Bone marrow (tissue), 2 donors: ENCODE data around the gene MFSD1.

Experiments
- DNase-seq, 2 donors: peaks; one replicate each; lab custom pipeline; 2025; lab: John Stamatoyannopoulos, UW

The MFSD1 gene

DNA sequence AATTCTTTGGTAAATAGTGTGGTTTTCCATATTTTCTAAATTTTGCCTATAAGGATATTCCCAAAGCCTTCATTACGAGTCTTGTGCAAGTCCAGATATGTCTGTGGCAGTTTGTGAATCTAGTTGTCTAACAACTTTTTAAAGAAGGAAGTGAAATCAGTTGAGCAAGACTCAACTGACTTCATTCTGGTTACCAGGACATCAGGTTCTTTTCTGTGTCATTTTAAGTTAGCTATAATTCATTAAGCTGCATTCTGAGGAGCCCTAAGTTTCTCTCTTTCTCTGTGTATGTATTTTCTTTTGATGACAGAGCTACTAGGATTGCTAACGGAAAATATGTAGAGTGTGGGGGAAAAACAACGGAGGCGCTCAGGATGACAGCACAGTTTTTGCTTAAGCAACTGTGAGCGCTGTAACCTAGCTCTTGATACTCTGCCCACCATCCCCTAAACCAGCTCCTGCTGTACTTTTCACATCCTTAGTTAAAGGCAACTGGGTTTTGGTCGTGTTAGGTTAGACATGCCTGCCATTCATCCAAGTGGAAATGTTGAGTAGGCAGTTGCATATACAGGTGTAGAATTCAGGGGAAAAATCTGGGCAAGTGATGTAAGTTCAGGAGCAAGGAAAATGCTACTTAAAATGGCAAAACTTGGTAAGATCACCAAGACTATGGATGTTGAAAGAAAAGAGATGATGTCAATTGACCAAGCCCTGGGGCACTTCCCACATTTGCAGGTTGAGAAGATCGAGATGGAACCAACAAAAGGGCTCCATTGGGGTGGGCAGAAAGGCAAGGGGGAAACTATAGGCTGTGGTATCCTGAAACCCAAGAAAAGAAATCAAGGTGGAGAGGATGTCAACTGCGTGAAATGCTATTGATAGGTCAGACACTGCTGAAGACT, 9.2 kb downstream of the MFSD1 start:
- DNase-seq, result no peak

DNA sequence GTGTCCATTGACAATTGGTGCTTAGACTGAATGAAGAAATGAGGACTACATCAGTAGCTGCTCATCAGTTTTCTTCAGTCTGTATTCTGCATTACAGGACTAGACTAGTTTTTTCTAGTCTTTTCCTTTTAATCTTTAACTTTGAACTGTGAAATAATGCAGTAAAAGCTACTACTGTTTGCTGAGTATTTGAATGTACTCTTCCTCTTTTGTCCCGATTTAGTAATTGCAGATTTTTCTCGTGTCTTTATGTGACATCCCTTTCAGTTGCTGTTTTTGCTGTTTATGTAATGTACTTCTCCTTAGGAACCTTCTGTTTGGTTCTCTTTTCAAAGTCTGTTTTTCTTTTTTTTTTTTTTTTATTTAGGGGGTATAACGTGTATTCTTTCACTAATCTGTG, 17.4 kb downstream of the MFSD1 start:
- no peak for DNase-seq

DNA sequence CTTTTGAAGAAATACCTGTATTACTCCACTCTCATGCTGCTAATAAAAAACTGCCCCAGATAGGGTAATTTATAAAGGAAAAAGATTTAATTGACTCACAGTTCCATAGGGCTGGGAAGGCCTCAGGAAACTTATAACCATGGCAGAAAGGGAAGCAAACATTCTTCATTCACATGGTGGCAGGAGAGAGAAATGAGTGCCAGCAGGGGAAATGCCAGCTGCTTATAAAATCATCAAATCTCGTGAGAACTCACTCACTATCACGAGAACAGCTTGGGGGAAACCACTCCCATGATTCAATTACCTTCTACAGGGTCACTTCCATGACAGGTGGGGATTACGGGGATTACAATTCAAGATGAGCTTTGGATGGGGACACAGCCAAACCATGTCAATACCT, 18.7 kb downstream of the MFSD1 start:
- no peak for DNase-seq

DNA sequence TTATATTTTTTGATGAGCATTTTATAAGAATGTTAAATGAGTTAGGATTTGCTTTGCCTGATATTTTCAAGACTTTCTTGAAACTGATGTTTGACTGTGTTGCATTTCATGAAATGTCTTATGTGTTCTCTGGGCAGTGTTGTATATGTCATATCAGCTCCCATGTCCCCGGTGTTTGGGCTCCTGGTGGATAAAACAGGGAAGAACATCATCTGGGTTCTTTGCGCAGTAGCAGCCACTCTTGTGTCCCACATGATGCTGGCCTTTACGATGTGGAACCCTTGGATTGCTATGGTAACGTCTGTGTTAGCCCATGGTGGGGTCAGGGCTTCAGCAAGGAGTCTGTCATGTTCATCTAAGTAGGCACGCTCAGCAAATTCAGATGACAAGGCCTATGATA, 20.0 kb downstream of the MFSD1 start:
- DNase-seq, result no peak

DNA sequence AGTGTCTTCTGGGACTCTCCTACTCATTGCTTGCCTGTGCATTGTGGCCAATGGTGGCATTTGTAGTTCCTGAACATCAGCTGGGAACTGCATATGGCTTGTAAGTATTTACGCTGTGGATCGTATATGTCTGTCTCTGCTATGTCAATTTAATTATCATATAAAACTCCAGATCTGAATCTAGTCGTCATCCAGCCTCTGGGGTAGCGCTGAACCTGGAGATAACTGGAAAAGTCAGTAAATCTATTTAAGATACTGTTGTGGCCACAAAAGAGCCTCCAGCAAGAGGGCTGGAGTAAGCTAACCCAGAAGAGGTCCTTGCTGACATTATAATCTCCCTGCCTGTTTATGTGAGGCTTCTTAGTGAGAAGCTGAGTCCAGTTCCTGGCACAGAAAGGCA, 21.6 kb downstream of the MFSD1 start:
- DNase-seq, result no peak

DNA sequence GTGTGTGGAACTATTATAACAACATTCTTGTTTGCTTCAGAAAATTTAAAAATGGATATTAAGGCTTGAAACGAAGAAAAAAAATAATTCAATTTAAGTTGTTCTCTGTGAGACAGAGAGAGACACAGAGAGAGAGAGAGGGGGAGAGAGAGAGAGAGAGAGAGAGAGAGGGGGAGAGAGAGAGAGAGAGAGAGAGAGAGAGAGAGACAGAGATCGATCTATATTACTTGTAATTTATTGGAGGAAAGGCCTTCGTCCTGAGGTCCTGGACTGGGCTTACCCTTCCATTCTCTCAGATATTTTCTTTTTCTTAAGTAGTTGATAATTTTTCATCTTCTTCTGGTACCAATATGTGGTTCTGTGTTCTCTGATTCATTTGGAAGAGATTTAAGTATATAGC, 25.9 kb downstream of the MFSD1 start:
- no peak for DNase-seq

DNA sequence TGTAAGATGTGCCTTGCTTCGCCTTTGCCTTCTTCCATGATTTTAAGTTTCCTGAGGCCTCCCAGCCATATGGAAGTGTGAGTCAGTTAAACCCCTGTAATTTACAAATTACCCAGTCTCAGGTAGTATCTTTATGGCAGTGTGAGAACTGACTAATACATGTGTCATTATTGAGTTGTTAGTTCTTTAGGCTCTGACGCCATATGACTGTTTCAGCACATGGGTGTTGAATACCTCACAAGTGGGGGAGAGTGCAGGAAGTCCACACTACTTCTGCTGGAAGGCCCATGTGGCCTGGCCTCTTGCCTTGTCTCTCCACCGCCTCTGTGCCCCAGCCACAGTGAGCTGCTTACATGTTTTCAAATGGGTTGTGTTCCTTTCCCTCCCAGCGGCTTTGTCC, 28.5 kb downstream of the MFSD1 start:
- no peak for DNase-seq

DNA sequence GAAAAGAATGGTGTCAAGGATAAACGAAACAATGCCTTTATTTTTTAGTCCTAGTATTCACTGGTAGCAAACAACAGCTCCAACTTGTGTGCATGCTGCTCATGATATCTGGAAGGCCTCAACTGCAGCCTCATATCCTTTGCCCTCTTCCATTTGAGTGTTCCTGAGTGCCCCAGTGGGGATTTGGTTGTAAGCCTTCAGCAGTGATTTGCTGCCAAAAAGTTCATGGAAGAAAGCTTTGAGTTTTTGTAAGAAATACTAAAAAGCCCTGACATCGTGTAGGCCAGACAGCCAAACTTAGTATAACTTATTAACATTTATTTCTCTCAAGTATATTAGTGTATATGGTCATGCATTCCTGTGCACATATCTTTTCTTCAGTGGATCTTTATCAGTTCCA, 30.0 kb downstream of the MFSD1 start:
- no peak for DNase-seq

DNA sequence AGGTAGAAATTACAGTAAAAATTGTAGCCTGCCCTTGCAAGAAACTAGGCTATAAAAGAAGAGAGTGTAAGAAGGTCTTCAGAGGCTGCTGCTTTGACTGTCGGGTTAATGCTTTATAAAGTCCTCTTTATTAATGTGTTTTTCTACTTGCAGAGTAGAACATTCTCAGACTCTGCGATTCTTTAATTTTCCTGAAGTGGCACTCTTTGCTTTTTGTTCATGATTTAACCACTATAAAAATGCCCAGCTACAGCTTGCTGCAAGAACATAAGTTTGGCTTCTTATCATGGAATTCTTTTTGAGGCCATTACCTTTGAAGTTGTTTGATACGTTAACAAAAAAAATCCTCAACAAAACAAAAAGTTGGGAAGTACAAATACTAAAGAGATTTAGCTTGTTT, 33.8 kb downstream of the MFSD1 start:
- DNase-seq, result no peak

DNA sequence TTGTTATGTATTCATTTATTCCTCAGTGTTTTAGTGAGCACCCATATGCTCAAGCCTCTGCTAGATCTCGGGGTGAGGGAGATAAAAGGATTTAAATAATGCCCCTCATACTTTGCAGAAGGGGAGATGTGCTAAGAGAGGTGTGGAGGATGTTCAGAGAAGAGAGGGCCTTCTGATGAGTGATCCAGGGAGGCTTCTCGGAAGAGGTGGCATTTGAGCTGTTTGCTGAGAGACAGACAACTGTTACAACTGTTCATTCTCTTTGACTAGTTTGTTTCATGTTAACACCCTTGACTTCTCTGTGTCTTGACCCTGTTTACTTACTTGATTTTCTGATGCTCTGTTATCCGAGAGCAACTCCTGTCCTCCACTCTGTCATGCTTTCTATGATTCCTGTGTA, 34.5 kb downstream of the MFSD1 start:
- DNase-seq, result no peak

DNA sequence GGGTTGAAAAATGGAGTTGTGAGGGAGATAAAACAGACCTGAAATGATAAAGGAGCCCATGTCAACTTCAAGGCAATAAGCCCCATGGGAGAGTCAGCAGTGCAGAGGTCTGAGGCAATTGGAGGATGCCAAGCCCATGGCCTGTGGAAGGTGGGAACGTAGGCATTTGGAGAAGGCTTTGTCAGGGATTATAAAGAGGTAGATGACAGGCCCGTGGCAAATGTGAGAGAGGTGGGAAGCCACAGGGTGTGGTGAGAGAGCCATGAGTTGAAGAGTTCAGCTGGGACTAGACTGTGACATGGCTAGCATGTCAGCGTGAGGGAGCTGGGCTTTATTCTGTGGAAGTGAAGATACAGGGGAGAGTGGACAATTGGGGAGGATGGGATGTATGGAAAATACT, 35.4 kb downstream of the MFSD1 start:
- no peak for DNase-seq

DNA sequence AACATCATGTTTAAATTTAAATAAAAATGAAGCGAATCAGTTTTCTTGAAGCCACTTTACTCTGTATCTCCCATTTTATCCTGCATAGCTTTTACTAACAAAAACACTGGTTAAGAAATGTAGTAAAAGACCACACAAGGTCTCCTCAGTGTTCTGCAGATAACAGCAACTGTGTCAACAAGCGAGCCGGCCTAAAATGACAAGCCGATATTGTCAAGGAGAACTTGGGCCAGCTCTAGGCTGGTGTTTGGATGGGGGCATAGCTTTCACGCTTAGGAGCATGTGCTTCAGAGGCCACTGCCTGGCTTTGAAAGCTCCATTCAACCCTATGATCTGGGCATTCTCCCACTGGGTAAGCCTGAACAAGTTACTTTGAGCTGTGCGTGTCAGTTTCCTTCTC, 38.1 kb downstream of the MFSD1 start:
- no peak for DNase-seq

DNA sequence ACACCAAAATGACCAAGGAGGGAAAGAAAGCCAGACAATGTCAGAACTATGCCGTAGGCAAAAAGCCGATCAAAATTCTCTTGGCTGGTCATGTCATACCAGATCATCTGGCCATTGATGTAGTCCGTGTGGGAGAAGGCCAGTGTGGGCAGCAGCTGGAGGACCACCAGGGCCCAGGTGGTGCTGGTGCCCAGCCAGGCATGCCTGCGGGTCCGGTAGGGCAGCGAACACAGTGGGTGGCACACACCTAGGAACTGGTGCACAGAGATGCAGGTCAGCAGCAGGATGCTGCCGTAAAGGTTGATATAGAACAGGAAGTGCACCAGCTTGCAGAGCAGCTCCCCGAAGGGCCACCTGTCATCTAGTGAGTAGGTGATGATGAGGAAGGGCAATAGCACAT, 39.5 kb downstream of the MFSD1 start:
- no peak for DNase-seq

DNA sequence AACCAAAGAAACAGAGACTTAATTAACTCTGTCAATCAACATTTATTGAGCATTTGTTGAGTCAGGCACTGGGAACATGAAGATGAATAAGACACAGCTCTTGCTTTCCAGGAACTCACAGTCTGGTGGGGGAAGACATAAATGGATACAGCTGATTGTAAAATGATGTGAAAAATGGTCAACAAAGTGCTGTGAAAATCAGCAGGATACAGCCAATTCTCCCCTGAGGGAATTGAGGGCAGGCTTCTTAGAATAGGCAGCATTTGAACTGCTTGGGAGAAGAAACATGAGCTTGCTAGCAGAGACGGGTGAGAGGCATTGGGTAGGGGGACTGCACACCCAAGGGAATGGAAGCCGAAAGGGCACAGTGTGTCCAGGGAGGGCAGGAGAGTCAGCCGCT, 41.1 kb downstream of the MFSD1 start:
- DNase-seq, result no peak

DNA sequence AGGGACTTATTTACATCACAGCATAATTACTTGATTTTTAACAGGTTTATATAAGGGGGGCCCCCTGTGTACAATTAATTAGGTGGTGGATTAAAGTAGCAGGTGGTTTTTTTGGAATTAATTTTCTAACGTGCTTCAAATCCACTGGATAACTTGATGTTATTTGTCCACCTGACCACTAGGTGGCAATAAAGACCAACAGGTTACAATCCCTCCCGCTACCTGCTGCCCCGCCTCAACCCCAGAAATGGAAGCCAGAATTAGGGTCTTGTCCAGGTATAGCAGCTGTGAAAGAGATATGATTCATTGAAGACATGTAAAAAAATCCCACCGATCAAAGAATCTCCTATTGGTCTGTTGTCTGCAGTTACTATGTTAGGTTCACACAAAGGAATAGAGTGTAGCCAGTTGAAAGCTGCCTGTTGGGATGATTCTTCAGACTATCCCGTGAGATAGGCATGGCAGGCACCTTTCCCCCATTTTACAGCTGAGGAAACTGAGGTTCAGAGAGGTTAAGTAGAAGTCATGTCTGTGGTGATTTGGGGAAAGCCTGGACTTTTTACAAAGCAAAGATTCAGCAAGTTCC, 44.0 kb downstream of the MFSD1 start:
- DNase-seq, result peak in 1 of 2 donors; percentile 12

DNA sequence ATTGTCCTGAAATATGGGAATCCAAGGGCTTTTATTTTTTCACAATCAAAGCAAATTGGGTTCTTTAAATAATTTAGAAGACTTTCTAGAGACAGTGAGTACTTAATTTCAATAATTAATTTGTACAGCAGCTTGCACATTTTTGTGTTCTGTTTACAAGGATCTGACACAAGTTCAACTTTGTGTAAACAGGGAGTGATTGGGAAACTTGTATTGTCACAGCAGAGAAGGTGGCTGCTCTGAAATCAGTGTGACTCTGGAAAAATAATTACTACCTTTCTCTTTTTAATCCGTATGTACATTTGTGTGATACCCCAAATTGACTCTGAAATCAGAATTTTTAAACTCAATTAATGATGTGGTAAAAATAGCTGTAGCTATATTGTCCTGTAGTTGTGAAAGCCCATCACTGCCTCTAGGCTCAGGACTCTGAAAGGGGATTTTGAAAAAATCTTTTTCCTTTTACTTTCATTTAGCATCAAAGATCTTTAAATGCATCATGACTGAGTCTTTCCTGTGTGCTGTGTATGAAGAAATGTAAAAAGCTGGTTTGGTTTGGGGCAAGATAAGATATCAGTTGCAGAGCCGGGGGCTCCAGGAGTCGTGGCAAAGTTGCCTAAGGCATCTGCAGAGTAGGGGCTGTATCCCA, 45.1 kb downstream of the MFSD1 start:
- DNase-seq, result no peak

DNA sequence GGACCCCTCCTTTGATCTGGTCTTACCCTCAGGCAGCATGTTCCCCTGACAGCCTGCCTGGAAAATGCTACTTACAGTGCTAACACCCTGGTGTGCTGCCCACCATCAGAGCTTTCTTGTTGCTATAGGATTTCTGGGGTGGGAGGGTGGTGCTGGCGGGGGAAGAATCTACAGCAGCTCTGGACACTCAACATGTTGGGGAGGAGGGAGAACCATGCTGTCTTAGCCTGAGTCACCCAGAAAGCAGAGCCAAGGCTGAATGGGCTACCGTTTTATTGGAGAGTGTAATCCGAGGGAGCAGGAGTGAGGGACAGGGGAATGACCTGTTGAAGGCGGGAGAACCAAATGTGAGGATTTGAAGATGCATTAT, 45.6 kb downstream of the MFSD1 start:
- no peak for DNase-seq

DNA sequence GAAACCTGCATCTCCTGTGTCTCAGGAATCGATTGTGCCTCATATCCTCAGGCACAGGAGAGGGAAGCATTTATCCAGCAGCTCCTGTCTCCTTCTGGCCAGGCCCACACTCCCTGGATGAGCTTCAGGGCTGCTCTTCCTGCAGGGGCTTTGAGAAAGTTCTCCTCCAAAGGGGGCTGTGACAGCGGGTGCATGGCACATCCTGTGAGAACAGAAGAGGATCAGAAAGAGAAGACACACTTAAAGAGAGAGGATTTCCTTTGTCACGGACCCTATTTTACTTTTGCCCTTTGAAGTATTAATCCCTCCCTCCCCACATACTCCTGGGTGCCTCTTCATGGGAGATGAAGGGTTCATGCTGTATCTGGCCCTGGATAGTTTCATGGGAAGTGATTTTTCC, 46.0 kb downstream of the MFSD1 start:
- no peak for DNase-seq

DNA sequence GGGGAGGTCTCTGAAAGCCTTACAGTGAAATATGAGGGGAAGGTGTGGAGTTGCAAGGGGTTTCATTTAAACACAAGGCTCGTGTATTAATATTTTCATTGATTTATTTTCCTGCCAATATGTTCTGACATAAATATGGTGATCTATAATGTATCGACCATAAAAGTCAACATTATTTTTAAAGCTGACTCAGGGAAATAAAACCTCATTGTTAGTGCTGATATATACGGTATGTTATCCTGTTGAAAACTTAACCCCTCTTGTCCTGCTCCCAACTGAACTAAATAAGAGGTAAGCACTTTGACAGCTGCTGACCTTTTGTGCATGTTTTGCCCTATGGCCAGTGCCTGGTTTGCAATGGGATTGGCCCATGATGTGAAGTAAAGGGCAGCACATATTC, 47.9 kb downstream of the MFSD1 start:
- DNase-seq, result no peak

DNA sequence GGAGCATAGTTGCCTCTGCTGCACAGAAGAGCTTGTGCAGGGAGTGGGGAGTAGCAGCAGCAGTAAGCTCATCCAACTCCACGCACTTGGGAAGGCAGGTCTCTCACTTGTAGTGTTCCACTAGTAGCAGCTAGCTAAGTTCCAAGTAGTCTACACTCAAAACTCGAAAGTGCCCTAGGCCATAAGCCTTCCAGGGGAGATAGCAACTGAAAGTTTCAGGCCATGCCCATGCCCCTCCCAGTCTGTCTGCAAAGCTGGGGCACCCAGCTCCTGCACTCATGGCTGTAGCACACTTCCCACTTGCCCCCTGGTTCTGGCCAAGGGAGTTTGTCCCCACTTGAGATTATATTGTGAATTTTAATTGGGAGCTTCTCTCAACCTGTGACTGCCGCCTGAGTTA, 57.5 kb downstream of the MFSD1 start:
- no peak for DNase-seq

DNA sequence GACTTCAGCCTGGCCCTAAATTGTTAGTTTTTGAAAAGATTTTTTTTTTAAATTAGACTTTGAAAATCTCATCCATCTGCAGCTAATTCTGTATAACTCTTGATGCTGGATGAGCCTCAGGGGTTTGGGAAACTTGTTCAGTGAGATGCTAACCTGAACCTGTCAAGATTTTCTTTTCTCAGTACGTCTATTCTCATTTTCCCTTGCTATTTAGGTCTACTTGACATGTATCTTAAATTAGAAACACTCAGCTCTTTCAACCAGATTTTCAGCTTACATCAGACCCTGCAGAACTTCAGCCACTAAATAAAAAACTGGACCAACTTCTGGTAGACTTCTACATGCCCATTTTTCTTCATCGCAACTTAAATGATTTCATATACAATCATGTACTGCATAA, 61.4 kb downstream of the MFSD1 start:
- no peak for DNase-seq

DNA sequence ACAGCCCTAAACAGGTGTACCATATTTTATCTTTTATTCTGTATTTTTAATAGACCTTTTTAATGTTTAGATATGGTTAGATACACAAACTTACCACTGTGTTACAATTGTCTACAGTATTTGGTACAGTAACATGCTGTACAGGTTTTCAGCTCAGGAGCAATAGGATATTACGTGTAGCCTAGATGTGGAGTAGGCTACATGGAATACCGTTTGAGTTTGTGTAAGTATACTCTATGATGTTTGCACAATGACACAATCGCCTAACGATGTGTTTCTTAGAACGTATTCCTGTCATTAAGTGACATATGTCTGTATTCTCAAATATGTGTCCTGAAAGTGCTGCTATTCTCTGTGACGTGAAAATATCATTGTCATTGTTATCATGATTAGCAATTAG, 62.6 kb downstream of the MFSD1 start:
- no peak for DNase-seq

DNA sequence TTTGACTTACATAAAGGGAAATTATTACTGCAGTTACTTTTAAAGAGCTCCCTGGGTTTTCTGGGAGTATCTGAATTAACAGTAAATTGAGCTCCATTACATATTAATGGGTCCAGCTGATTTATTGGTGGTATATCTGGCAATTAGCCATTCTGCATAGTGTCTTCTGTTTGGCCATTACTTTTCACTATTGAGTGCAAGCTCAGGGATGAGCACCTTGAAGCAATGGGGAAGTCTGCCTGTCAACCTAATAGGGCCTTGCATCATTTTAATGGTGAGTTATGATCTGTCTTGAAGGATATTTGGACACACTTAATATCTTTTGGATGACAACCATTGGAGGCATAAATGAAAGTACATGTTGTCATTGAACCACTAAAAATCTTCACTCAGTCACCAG, 73.8 kb downstream of the MFSD1 start:
- no peak for DNase-seq
